GM18517 (cell line): ENCODE data around the gene TTC12.

Experiments
- ATAC-seq: cut with Tn5 transposase; IDR thresholded peaks from one replicate; pipeline ENCODE4 v1.9.1; 2021; ENCODE audit warnings: mild to moderate bottlenecking, moderate library complexity; ENCODE audit not compliant: unreplicated experiment

TTC12 gene

GRCh38 chr11:113324250-113324649 lies 9.9 kb downstream of the TTC12 start:
- no peak for ATAC-seq

DNA sequence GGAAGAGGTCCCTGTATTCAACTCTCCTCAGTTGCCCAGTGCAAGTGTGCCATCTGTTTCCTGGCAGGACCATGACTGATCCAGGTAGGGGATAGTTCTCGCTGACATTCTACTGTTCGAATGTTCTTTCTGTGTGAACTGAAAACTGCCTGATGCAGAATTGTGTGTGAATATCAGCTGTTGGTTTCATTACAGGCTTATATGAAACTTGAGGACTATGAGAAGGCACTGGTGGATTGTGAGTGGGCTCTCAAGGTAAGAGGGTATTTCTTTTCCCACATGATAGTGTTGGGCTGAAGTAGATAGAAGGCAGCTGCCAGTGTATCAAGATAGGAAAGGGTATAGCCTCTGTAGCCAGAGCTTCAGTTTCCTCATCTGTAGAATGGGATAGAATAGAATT lies 15.3 kb downstream of the TTC12 start:
- no peak for ATAC-seq

DNA sequence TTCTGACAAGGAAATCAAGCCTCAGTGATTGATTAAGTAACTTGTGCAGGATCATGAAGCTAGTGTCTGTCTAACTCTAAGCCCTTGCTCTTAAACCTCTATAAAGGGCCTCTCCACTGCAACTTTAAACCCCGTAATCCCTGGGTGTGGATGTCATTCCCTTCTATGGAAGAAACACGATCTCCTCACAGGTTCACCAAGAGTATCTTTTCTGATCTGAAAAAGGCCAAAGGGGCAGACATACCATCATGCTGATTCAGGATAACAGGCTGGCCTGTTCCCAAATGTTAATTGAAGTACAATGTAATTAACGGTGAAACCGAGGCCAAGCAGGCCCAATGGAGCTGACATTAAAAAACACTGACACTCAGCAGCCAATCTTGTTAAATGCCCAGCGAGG lies 17.1 kb downstream of the TTC12 start:
- ATAC-seq: no peak

DNA sequence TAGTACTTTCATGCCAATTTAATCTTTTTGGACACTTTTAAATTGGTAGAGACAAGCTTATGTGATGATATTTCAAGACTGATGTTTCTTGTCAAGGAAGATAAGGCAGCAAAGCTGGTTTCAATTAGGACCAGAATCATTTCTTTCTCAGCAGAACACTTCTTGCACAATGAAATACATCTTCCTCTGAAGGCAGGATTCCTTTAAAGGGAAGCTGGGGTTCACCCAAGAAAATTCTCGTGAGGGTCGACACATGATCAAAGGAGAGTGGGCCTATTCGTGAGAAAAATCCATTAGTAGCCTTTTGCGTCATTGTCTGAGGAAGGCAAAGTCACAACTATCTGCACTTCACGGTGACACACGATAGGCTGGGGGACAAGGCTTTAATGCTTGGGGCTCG lies 17.6 kb downstream of the TTC12 start:
- no peak for ATAC-seq

GRCh38 chr11:113332638-113333329 lies 18.4 kb downstream of the TTC12 start:
- ATAC-seq: no peak

- ATAC-seq: no peak
These were observed 19.8 kb downstream of the TTC12 start for GRCh38 chr11:113334183-113334582.

DNA sequence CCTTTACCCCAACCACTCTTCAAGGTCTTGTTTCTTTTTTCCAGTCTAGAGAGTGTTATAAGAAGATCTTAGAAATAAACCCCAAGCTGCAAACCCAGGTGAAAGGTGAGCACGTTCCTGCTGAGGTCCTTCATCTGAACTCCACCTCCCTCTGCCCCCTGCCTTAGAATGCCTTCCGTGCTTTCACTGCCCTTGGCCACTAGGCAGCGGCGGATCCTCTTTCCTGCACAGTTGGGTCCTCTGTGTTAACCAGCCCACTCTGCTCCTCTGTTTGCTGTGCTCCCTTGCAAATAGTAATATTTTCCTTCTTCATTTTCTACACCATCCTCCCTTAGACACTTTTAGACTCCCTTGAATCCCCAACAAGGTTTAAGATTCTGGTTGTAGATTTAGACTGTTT lies 24.3 kb downstream of the TTC12 start:
- ATAC-seq: no peak

DNA sequence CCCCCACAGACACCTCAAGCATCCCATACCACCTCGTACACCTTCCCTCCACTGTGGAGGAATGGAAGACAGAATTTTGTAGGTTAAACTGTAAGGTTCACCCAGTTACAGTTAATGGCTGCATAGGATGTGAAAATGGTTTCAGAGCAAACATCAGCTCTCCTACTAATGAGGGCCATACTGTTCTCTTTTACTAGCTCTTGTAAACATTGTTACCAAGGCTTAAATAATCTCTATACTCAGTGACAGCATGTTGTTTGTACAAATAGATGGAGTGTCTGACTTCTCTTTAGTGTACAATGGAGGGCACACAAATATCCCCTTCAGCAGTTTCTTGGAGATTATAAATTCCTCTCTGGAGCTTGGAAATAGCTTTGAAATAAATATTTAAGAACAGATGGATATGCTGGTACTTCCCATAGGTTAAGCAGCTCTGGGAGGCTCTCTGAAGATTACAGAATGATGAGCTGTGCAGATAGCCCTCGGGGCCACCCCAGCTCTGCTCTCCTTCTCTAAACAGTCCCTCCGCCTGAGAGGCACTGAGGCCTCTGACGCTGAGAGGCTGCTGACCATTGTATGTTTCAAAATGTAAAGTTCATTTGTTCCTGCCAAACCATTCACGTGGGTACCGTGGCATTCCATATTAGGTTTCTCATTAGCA lies 25.7 kb downstream of the TTC12 start:
- ATAC-seq: no peak

GRCh38 chr11:113341388-113342165 lies 27.2 kb downstream of the TTC12 start:
- ATAC-seq: no peak

GRCh38 chr11:113345978-113346377 lies 31.6 kb downstream of the TTC12 start:
- no peak for ATAC-seq

- ATAC-seq: no peak
These were observed 35.1 kb downstream of the TTC12 start for GRCh38 chr11:113349528-113349927.

- no peak for ATAC-seq
These were observed 36.1 kb downstream of the TTC12 start for GRCh38 chr11:113350336-113351067.

- ATAC-seq: no peak
These were observed 36.7 kb downstream of the TTC12 start for GRCh38 chr11:113351068-113351450.

DNA sequence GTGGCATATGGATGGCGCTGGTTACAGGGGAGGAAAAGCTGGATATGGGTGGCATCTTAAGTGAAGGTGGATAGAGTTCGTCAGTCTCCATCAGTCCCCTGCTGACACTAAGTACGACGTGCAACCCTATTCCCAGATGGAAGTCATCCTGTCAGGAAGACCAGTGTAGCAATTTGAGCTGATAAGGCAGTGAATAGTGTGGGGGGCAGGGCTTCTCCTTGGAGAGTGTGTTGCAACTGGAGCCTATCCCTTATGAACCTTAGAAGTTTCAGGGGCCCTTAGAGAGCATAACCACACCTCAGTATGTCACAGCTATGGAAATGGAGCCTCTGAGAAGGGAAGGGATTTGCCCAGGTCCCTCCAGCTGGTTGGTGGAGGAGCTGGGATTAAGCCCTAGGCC lies 37.1 kb downstream of the TTC12 start:
- no peak for ATAC-seq

DNA sequence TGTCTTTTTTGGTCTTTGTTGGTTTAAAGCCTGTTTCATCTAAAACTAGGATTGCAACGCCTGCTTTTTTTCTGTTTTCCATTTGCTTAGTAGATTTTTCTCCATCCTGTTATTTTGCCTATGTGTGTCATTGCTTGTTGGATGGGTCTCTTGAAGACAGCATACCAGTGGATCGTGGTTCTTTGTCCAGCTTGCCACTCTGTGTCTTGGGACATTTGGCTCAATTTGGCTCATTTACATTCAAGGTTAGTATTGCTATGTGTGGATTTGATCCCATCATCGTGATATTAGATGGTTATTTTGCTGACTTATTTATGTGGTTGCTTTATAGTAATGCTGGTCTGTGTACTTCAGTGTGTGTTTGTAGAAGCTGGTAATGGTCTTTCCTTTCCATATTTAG lies 41.8 kb downstream of the TTC12 start:
- ATAC-seq: no peak

GRCh38 chr11:113363406-113363805 lies 49.0 kb downstream of the TTC12 start:
- ATAC-seq: no peak

DNA sequence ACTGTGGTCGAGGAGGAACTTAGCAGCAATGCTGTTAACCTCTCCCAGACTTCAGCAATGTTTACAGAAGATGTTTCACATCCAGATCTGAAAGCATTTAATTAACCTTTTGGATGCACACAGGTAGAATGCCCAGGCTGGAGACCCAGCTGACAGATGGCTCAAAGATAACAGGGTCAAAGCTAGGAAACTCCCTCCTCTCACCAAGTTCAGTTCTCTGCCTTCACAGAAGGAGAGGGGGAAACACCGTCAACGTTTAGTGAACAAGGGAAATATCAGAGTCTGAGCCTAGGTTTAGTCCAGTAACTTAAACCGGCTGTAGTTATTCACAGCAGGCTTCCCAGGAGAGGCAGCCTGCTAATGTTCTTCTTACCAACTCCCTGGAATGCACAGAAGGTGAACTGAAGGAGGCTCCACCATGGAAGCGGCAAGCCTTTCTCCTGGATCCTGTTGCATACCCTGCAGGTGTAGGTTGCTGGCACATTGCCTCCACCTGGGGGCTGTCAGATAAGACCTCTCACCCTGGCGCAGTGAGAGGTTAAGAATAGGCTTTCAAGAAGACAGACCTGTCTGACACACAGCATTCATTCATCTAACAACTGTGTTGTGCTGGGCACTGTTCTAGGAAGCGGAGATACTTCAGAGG lies 49.7 kb downstream of the TTC12 start:
- no peak for ATAC-seq

DNA sequence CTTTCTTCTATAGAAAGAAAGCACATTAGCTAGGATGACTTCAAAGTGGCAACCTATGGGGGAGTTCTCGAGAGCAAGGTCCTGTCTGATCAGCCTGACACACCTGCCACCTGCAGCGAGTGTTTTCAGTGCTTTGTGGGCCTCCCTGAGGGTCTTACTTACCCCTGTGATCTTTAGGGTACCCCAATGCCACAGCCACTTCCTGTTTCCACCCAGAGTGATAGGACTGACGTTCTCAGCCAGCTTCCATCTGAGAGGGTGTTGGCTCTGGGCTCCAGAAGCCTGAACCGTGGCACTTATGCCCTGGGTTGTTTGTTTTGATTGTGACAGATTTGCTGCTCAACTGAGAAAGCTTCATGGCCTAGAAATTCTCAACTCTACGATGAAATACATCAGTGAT lies 51.5 kb downstream of the TTC12 start:
- no peak for ATAC-seq

DNA sequence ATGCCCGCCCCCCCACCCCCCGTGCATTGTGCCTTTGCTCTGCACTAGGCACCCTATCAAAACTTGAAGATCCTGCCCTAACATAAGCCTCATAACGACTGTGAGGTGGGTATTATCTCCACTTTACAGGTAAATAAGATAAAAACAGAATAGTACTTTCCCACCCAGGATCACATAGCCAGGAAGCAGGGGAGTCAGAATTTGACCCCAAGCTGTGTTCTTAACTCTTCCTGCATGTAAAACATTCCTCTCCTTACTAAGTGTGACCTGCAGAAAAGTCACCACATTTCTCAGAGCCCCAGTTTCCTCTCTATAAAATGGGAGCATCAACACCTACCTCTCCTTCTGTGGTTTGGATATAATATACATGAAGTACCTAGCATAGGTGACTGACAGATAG lies 55.0 kb downstream of the TTC12 start:
- ATAC-seq: no peak

- ATAC-seq: no peak
These were observed 56.3 kb downstream of the TTC12 start for GRCh38 chr11:113370634-113371033.

DNA sequence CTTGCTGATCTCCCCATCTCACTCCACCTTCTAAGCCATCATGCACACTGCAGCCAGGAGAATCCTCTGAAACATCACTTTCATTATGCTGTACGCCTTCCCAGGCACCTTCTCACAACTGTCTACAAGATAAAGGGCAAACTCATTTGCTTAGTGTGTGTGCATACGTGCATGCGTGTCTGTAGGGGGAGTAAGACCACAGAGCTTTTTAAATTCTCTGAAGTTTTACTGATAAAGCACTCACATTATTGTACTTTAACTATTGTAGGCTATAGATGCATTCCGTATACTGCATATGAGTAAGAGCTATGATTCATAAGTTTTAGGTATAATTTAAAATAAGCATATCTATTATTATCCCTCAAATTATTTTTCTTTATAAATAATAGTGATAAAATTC lies 57.9 kb downstream of the TTC12 start:
- ATAC-seq: no peak
